Psoas muscle (tissue), 8 donors: Measurements from ENCODE around the gene CEP162. TPM values are rescaled to one million over a fixed set of nuclear protein-coding genes. Genes with fewer than 3 reads are reported as not detected.
"Not testable (repeated sequence)": the region's sequence is repeated elsewhere in the genome, so short reads cannot be mapped to it uniquely, and the experiment has no call there.

ENCODE experiments used
- ATAC-seq, 4 donors: fragments of 200-7000 bp; cut with Tn5 transposase; one replicate each; pipeline ENCODE4 v1.9.1; 2020; ENCODE audit warnings: moderate library complexity in 3 of 4, mild to moderate bottlenecking in 2 of 4
- DNase-seq, 2 donors: peaks; one replicate each; pipeline ENCODE4 v3.0.0-alpha.2; 2020
- H3K27ac ChIP-seq: fragments of 200-600 bp; one replicate; pipeline ENCODE4 v1.8.0; 2022
- H3K27me3 ChIP-seq, 3 donors: fragments of 200-600 bp in 1 of 3; one replicate each; pipeline versions ENCODE4 v1.6.1 to v1.8.0; 2013 to 2022; ENCODE audit warnings: low read length in 2 of 3, mild to moderate bottlenecking in 2 of 3, moderate library complexity in 1 of 3; ENCODE audit not compliant: insufficient read depth in 3 of 3
- H3K36me3 ChIP-seq, 2 donors: fragments of 200-600 bp in 1 of 2; one replicate each; pipeline versions ENCODE4 v1.6.1 to v1.8.0; 2013 to 2022; ENCODE audit warnings: low read depth in 1 of 2, mild to moderate bottlenecking in 1 of 2, moderate library complexity in 1 of 2; ENCODE audit not compliant: insufficient read depth in 1 of 2
- H3K4me1 ChIP-seq: fragments of 200-600 bp; one replicate; pipeline ENCODE4 v1.8.0; 2022
- H3K4me3 ChIP-seq: fragments of 200-600 bp; one replicate; pipeline ENCODE4 v1.8.0; 2022; ENCODE audit warnings: mild to moderate bottlenecking
- H3K9me3 ChIP-seq: fragments of 200-600 bp; one replicate; pipeline ENCODE4 v1.8.0; 2022
- CTCF ChIP-seq: fragments of 200-600 bp; IDR thresholded peaks from one replicate; pipeline ENCODE4 v1.8.0; 2022; ENCODE audit warnings: antibody characterized with exemption
- WGBS, 3 donors: extraction: QIAGEN DNeasy Blood & Tissue Kit; methylation state at CpG; one replicate each; pipeline versions ENCODE4 v1.1.6 to v1.1.7; 2013; 5-methylcytosine and 5-hydroxymethylcytosine counted together
- intact Hi-C, 2 donors: fragments of 100-400 bp; cut with DNase I; formaldehyde crosslinking; loops; one replicate each; pipeline versions ENCODE4 v1.11.0 to v1.14.2; 2022
- polyA plus RNA-seq, 3 donors: library from polyadenylated mRNA; stranded (reverse); fragments of 200-250 nt; gene quantifications; one replicate each; pipeline ENCODE4 v1.2.3, GENCODE V29; 2013
- total RNA-seq, 4 donors: library from RNA; stranded (reverse); fragmentation: NEBNext Ultra II Directional in 2 of 4; extraction: Animal tissue kit (Norgen Biotek cat#: 25700) in 2 of 4; gene quantifications; one replicate each; pipeline versions ENCODE4 v1.2.1 to v1.2.4, GENCODE V29; 2021 to 2023
- donor health status: healthy with polysubstance abuse.
- donor health status: DM: no; HTN: no; CAD: no; lungs with moderate emphysema.
- donor health status: Bipolar disorder and iron deficiency.
- donor health status: healthy.
- donor health status: DM: yes; HTN: yes; CAD: no.
- donor health status: DM: no; HTN: no; CAD: no.
- donor health status: DM: no; HTN: no; CAD: no.
- donor health status: DM: yes; HTN: yes; CAD: no.

Gene CEP162
- total and polyA plus RNA-seq, 7 donors: 1.5 to 4.0 (median 2.4) TPM

GRCh38 chr6:84136364-84137050 lies 90.9 kb downstream of the CEP162 start:
- H3K36me3 ChIP-seq: no peaks in the 10 kb centered on the region
- ATAC-seq: no peak

GRCh38 chr6:84135291-84135690 lies 92.2 kb downstream of the CEP162 start:
- TF ChIP-seq CTCF: no peak
- WGBS, 3 donors: 92 to 97% (median 93%) methylated on average over 5 of the region's 5 CpGs
- no peaks in the 10 kb centered on the region for H3K4me1 ChIP-seq
- ATAC-seq (no peak), DNase-seq (no peak)
- H3K36me3 ChIP-seq: no peaks in the 10 kb centered on the region
- H3K27ac ChIP-seq: no peak overlapping the region
- no peak overlapping the region for H3K4me3 ChIP-seq
- no peaks in the 10 kb centered on the region for H3K9me3 ChIP-seq
- intact Hi-C loops: no loop called here
- H3K27me3 ChIP-seq: no peaks in the 10 kb centered on the region

More at GRCh38 chr6:84136364-84137050, 90.9 kb downstream of the CEP162 start:
- Histone ChIP-seq H3K27ac (no peak overlapping the region), H3K9me3 (no peaks in the 10 kb centered on the region), H3K4me3 (no peak overlapping the region), H3K27me3 (no peaks in the 10 kb centered on the region), H3K4me1 (no peaks in the 10 kb centered on the region)
- intact Hi-C loops: no loop called here
- DNase-seq: no peak
- WGBS, 3 donors: 81 to 84% (median 84%) methylated on average over 4 of the region's 4 CpGs
- TF ChIP-seq CTCF: no peak

GRCh38 chr6:84133385-84133784 lies 94.1 kb downstream of the CEP162 start:
- H3K27ac ChIP-seq, H3K9me3 ChIP-seq, H3K4me1 ChIP-seq, ATAC-seq, intact Hi-C loops, H3K36me3 ChIP-seq, H3K4me3 ChIP-seq, H3K27me3 ChIP-seq, DNase-seq: not testable (repeated sequence)
- WGBS, 3 donors: 93 to 98% (median 95%) methylated on average over 9 of the region's 9 CpGs

GRCh38 chr6:84129588-84129987 lies 97.9 kb downstream of the CEP162 start:
- H3K9me3 ChIP-seq, H3K36me3 ChIP-seq, H3K4me3 ChIP-seq, H3K27me3 ChIP-seq, H3K27ac ChIP-seq, ATAC-seq, H3K4me1 ChIP-seq, DNase-seq, intact Hi-C loops: not testable (repeated sequence)
- WGBS, 3 donors: 97 to 100% (median 100%) methylated on average over 1 of the region's 1 CpG

- peaks cover 0 to 13% of the 10 kb centered on the region in 2 donors for H3K36me3 ChIP-seq
- intact Hi-C loops: no loop called here
- H3K27me3 ChIP-seq: no peaks in the 10 kb centered on the region
- H3K4me1 ChIP-seq: no peaks in the 10 kb centered on the region
- no peaks in the 10 kb centered on the region for H3K9me3 ChIP-seq
- ATAC-seq: no peak
- H3K27ac ChIP-seq: no peak overlapping the region
- TF ChIP-seq CTCF: no peak
- no peak overlapping the region for H3K4me3 ChIP-seq
- no peak for DNase-seq
- 86 to 96% (median 93%) methylated on average over 2 of the region's 2 CpGs for WGBS, 3 donors
Observed at GRCh38 chr6:84123186-84123585, 104.3 kb downstream of the CEP162 start.

- intact Hi-C loops: no loop called here
- Histone ChIP-seq H3K4me1 (no peaks in the 10 kb centered on the region), H3K27ac (no peak overlapping the region), H3K9me3 (no peaks in the 10 kb centered on the region), H3K27me3 (no peaks in the 10 kb centered on the region), H3K36me3 (peaks cover 0 to 2% of the 10 kb centered on the region in 2 donors), H3K4me3 (no peak overlapping the region)
- ATAC-seq (peak in 3 of 4 donors; percentile 60 to 81 (median 72)), DNase-seq (no peak)
- no peak for TF ChIP-seq CTCF
Observed at GRCh38 chr6:84119277-84119676, 108.2 kb downstream of the CEP162 start.
